ENCODE data around the gene PAX4. TPM values are rescaled to one million over a fixed set of nuclear protein-coding genes. Genes with fewer than 3 reads are reported as not detected.

The PAX4 gene
- total RNA-seq = not detected

GRCh38 chr7:127618042-127618441, at the start of gene PAX4:
PAX4 (minus strand) TSS chr7:127618142; CDS start chr7:127615928, 2,214 bp downstream.
- H3K36me3 Mint-ChIP-seq (ENCODE audit: low read depth) = no peaks in the 10 kb centered on the region
- no peaks in the 10 kb centered on the region for H3K4me1 Mint-ChIP-seq
- no peaks in the 10 kb centered on the region for H3K9me3 Mint-ChIP-seq
- no peak within 1 kb of the TSS for H3K4me3 Mint-ChIP-seq
- H3K27ac Mint-ChIP-seq = no peak within 1 kb of the TSS
- no peak for ATAC-seq (replicated peaks)
- peaks cover 60% of the 10 kb centered on the region for H3K27me3 Mint-ChIP-seq

- peaks cover 86% of the 10 kb centered on the region for H3K36me3 Mint-ChIP-seq (ENCODE audit: low read depth)
- H3K27me3 Mint-ChIP-seq = no peaks in the 10 kb centered on the region
- H3K9me3 Mint-ChIP-seq = no peaks in the 10 kb centered on the region
- H3K27ac Mint-ChIP-seq = peak overlapping the region; percentile 93
- peak overlapping the region; percentile 73 for H3K4me3 Mint-ChIP-seq
- ATAC-seq (replicated peaks) = peak; percentile 90
- peaks cover 52% of the 10 kb centered on the region for H3K4me1 Mint-ChIP-seq
Measured at GRCh38 chr7:127667017-127667670, 49.2 kb upstream of the PAX4 start.

- no peak for ATAC-seq (replicated peaks)
- H3K36me3 Mint-ChIP-seq (ENCODE audit: low read depth) = peaks cover 86% of the 10 kb centered on the region
- H3K4me3 Mint-ChIP-seq = peak overlapping the region; percentile 73
- H3K4me1 Mint-ChIP-seq = peaks cover 55% of the 10 kb centered on the region
- no peaks in the 10 kb centered on the region for H3K27me3 Mint-ChIP-seq
- peak overlapping the region; percentile 93 for H3K27ac Mint-ChIP-seq
- H3K9me3 Mint-ChIP-seq = no peaks in the 10 kb centered on the region
Measured at GRCh38 chr7:127666602-127667001, 48.7 kb upstream of the PAX4 start.

GRCh38 chr7:127665922-127666321, 48.0 kb upstream of the PAX4 start:
- Mint-ChIP-seq H3K4me3 (peak overlapping the region; percentile 73), H3K9me3 (no peaks in the 10 kb centered on the region), H3K27me3 (no peaks in the 10 kb centered on the region), H3K36me3 (ENCODE audit: low read depth) (peaks cover 86% of the 10 kb centered on the region), H3K4me1 (peaks cover 55% of the 10 kb centered on the region), H3K27ac (peak overlapping the region; percentile 93)
- no peak for ATAC-seq (replicated peaks)

- H3K27me3 Mint-ChIP-seq = no peaks in the 10 kb centered on the region
- H3K4me1 Mint-ChIP-seq = peaks cover 35% of the 10 kb centered on the region
- peaks cover 97% of the 10 kb centered on the region for H3K36me3 Mint-ChIP-seq (ENCODE audit: low read depth)
- no peaks in the 10 kb centered on the region for H3K9me3 Mint-ChIP-seq
- ATAC-seq (replicated peaks) = no peak
- no peak overlapping the region for H3K27ac Mint-ChIP-seq
- no peak overlapping the region for H3K4me3 Mint-ChIP-seq
Measured at GRCh38 chr7:127658970-127659630, 41.2 kb upstream of the PAX4 start.

- H3K36me3 Mint-ChIP-seq (ENCODE audit: low read depth) = peaks cover 100% of the 10 kb centered on the region
- no peak overlapping the region for H3K4me3 Mint-ChIP-seq
- no peaks in the 10 kb centered on the region for H3K9me3 Mint-ChIP-seq
- H3K27ac Mint-ChIP-seq = no peak overlapping the region
- no peak for ATAC-seq (replicated peaks)
- H3K4me1 Mint-ChIP-seq = peaks cover 38% of the 10 kb centered on the region
- H3K27me3 Mint-ChIP-seq = no peaks in the 10 kb centered on the region
Measured at GRCh38 chr7:127657500-127657899, 39.6 kb upstream of the PAX4 start.

- Mint-ChIP-seq H3K4me1 (peaks cover 34% of the 10 kb centered on the region), H3K27me3 (no peaks in the 10 kb centered on the region), H3K4me3 (no peak overlapping the region), H3K27ac (peak overlapping the region; percentile 86), H3K9me3 (no peaks in the 10 kb centered on the region), H3K36me3 (ENCODE audit: low read depth) (peaks cover 93% of the 10 kb centered on the region)
- ATAC-seq (replicated peaks) = no peak
Measured at GRCh38 chr7:127655720-127656119, 37.8 kb upstream of the PAX4 start.

GRCh38 chr7:127654404-127655394, 36.8 kb upstream of the PAX4 start:
- ATAC-seq (replicated peaks) = no peak
- peaks cover 83% of the 10 kb centered on the region for H3K36me3 Mint-ChIP-seq (ENCODE audit: low read depth)
- no peak overlapping the region for H3K4me3 Mint-ChIP-seq
- H3K27ac Mint-ChIP-seq = peak overlapping the region; percentile 86
- H3K27me3 Mint-ChIP-seq = no peaks in the 10 kb centered on the region
- H3K4me1 Mint-ChIP-seq = peaks cover 34% of the 10 kb centered on the region
- H3K9me3 Mint-ChIP-seq = no peaks in the 10 kb centered on the region

- Mint-ChIP-seq H3K27me3 (no peaks in the 10 kb centered on the region), H3K4me3 (no peak overlapping the region), H3K9me3 (no peaks in the 10 kb centered on the region), H3K27ac (no peak overlapping the region), H3K4me1 (peaks cover 28% of the 10 kb centered on the region), H3K36me3 (ENCODE audit: low read depth) (peaks cover 70% of the 10 kb centered on the region)
- ATAC-seq (replicated peaks) = no peak
Measured at GRCh38 chr7:127653396-127653795, 35.5 kb upstream of the PAX4 start.

- no peaks in the 10 kb centered on the region for H3K9me3 Mint-ChIP-seq
- ATAC-seq (replicated peaks) = peak; percentile 18
- H3K27ac Mint-ChIP-seq = no peak overlapping the region
- no peaks in the 10 kb centered on the region for H3K27me3 Mint-ChIP-seq
- no peak overlapping the region for H3K4me3 Mint-ChIP-seq
- H3K36me3 Mint-ChIP-seq (ENCODE audit: low read depth) = peaks cover 62% of the 10 kb centered on the region
- H3K4me1 Mint-ChIP-seq = peaks cover 27% of the 10 kb centered on the region
Measured at GRCh38 chr7:127652333-127653248, 34.6 kb upstream of the PAX4 start.

- H3K4me1 Mint-ChIP-seq = peaks cover 22% of the 10 kb centered on the region
- no peaks in the 10 kb centered on the region for H3K27me3 Mint-ChIP-seq
- H3K27ac Mint-ChIP-seq = no peak within 1 kb of the TSS
- no peak within 1 kb of the TSS for H3K4me3 Mint-ChIP-seq
- H3K36me3 Mint-ChIP-seq (ENCODE audit: low read depth) = peaks cover 54% of the 10 kb centered on the region
- ATAC-seq (replicated peaks) = peak; percentile 95
- no peaks in the 10 kb centered on the region for H3K9me3 Mint-ChIP-seq
Measured at GRCh38 chr7:127651556-127652332, 33.8 kb upstream of the PAX4 start, which contains the start of gene SND1. SND1 (plus strand) TSS chr7:127652194; CDS start chr7:127652374, 180 bp downstream.

- no peak for ATAC-seq (replicated peaks)
- Mint-ChIP-seq H3K4me1 (peaks cover 22% of the 10 kb centered on the region), H3K27me3 (no peaks in the 10 kb centered on the region), H3K4me3 (no peak overlapping the region), H3K27ac (no peak overlapping the region), H3K36me3 (ENCODE audit: low read depth) (peaks cover 46% of the 10 kb centered on the region), H3K9me3 (no peaks in the 10 kb centered on the region)
Measured at GRCh38 chr7:127650847-127651555, 33.1 kb upstream of the PAX4 start.

Measured in activated T-helper 17 cell treated with anti-CD3 and anti-CD28 coated beads, Interleukin-2, amount 50 U/mL, for 72 hours (primary cell).